ENCODE measurements around the gene KAT8. TPM values are rescaled to one million over a fixed set of nuclear protein-coding genes. Genes with fewer than 3 reads are reported as not detected.
A peak's percentile ranks its signal among the peaks of the same experiment; 100 is the strongest.

Gene KAT8
- total and polyA plus RNA-seq, 9 of the 15 experiments (the other 6 are each of a cell fraction or from before 2014, with no cell fraction given), result 10.0 to 98.5 (median 76.4) TPM

DNA sequence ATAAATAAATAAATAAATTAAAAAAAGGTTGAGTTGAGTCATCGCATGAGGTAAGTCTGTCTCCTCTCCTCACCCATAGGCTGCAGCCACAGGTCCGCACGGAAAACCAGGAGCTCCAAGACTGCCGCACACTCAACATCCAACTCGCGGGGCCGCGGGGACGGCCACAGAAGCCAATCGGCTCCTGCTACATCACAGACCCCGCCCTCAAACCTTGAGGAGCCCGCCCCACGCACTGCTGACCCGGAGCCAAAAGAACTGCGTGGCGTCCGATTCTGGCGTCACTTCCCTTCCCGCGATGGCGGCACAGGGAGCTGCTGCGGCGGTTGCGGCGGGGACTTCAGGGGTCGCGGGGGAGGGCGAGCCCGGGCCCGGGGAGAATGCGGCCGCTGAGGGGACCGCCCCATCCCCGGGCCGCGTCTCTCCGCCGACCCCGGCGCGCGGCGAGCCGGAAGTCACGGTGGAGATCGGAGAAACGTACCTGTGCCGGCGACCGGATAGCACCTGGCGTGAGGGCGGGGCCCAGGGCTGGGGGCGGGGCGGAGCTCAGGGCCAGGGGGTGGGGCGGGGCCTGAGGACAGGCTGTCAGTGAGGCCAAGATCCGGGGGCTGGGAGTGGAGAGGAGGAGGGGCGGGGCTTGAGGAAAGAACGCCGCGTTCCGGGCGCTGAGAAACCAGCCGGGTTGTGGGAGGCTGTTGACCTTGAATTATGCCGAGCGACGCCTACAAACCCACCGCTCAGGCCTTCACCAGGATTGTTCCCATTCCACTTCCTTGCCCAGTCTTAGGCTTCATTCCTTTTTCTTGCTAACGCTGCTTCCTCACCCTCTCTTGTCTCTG lies at the start of gene KAT8 (continued):
- no peak for TF ChIP-seq MCM3 (IDR thresholded peaks at IDR 0.05)
- TF ChIP-seq ETS2 (tag; IDR thresholded peaks at IDR 0.05; ENCODE audit: borderline replicate concordance, poor library complexity, severe bottlenecking), result no peak
- no peak for TF ChIP-seq HDAC3 (IDR thresholded peaks at IDR 0.05; ENCODE audit: borderline replicate concordance, partially characterized antibody)
- TF ChIP-seq HDAC2 (IDR thresholded peaks at IDR 0.05), result no peak
- TF ChIP-seq, protein P1, sequence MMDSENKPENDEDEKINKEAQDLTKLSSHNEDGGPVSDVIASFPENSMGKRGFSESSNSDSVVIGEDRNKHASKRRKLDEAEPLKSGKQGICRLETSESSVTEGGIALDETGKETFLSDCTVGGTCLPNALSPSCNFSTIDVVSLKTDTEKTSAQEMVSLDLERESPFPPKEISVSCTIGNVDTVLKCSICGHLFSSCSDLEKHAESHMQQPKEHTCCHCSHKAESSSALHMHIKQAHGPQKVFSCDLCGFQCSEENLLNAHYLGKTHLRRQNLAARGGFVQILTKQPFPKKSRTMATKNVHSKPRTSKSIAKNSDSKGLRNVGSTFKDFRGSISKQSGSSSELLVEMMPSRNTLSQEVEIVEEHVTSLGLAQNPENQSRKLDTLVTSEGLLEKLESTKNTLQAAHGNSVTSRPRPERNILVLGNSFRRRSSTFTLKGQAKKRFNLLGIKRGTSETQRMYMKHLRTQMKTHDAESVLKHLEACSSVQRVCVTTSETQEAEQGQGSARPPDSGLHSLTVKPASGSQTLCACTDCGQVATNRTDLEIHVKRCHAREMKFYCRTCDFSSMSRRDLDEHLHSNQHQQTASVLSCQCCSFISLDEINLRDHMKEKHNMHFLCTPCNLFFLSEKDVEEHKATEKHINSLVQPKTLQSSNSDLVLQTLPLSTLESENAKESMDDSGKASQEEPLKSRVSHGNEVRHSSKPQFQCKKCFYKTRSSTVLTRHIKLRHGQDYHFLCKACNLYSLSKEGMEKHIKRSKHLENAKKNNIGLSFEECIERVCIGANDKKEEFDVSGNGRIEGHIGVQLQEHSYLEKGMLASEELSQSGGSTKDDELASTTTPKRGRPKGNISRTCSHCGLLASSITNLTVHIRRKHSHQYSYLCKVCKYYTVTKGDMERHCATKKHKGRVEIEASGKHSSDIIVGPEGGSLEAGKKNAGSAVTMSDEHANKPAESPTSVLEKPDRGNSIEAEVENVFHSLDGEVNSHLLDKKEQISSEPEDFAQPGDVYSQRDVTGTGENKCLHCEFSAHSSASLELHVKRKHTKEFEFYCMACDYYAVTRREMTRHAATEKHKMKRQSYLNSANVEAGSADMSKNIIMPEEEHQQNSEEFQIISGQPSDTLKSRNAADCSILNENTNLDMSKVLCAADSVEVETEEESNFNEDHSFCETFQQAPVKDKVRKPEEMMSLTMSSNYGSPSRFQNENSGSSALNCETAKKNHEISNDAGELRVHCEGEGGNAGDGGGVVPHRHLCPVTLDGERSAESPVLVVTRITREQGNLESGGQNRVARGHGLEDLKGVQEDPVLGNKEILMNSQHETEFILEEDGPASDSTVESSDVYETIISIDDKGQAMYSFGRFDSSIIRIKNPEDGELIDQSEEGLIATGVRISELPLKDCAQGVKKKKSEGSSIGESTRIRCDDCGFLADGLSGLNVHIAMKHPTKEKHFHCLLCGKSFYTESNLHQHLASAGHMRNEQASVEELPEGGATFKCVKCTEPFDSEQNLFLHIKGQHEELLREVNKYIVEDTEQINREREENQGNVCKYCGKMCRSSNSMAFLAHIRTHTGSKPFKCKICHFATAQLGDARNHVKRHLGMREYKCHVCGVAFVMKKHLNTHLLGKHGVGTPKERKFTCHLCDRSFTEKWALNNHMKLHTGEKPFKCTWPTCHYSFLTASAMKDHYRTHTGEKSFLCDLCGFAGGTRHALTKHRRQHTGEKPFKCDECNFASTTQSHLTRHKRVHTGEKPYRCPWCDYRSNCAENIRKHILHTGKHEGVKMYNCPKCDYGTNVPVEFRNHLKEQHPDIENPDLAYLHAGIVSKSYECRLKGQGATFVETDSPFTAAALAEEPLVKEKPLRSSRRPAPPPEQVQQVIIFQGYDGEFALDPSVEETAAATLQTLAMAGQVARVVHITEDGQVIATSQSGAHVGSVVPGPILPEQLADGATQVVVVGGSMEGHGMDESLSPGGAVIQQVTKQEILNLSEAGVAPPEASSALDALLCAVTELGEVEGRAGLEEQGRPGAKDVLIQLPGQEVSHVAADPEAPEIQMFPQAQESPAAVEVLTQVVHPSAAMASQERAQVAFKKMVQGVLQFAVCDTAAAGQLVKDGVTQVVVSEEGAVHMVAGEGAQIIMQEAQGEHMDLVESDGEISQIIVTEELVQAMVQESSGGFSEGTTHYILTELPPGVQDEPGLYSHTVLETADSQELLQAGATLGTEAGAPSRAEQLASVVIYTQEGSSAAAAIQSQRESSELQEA (IDR thresholded peaks at IDR 0.05; ENCODE audit: low read depth), result no peak
- TF ChIP-seq, protein P2, sequence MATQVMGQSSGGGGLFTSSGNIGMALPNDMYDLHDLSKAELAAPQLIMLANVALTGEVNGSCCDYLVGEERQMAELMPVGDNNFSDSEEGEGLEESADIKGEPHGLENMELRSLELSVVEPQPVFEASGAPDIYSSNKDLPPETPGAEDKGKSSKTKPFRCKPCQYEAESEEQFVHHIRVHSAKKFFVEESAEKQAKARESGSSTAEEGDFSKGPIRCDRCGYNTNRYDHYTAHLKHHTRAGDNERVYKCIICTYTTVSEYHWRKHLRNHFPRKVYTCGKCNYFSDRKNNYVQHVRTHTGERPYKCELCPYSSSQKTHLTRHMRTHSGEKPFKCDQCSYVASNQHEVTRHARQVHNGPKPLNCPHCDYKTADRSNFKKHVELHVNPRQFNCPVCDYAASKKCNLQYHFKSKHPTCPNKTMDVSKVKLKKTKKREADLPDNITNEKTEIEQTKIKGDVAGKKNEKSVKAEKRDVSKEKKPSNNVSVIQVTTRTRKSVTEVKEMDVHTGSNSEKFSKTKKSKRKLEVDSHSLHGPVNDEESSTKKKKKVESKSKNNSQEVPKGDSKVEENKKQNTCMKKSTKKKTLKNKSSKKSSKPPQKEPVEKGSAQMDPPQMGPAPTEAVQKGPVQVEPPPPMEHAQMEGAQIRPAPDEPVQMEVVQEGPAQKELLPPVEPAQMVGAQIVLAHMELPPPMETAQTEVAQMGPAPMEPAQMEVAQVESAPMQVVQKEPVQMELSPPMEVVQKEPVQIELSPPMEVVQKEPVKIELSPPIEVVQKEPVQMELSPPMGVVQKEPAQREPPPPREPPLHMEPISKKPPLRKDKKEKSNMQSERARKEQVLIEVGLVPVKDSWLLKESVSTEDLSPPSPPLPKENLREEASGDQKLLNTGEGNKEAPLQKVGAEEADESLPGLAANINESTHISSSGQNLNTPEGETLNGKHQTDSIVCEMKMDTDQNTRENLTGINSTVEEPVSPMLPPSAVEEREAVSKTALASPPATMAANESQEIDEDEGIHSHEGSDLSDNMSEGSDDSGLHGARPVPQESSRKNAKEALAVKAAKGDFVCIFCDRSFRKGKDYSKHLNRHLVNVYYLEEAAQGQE (IDR thresholded peaks at IDR 0.05; ENCODE audit: borderline replicate concordance), result no peak
- TF ChIP-seq, protein P2 (CRISPR knock-in tag; IDR thresholded peaks at IDR 0.05; ENCODE audit: low read depth), result peak; percentile 71; the same call in 1 of the 2 replicates
- no peak for TF ChIP-seq RBM14 (IDR thresholded peaks at IDR 0.05; ENCODE audit: borderline replicate concordance, insufficient read depth, low read depth, low read length)
- TF ChIP-seq TSC22D4 (tag; IDR thresholded peaks at IDR 0.05), result no peak
- no peak for TF ChIP-seq NR3C1 (CRISPR knock-in tag; IDR thresholded peaks at IDR 0.05)
- no peak for TF ChIP-seq GTF2A2 (tag; IDR thresholded peaks at IDR 0.05)
